Smooth muscle cell (in vitro differentiated cells): ENCODE results near the gene EIF2D. TPM values are rescaled to one million over a fixed set of nuclear protein-coding genes. Genes with fewer than 3 reads are reported as not detected.

Experiments used
- DNase-seq: peaks from one replicate; lab custom pipeline; 2025; ENCODE audit not compliant: unreplicated experiment; lab: John Stamatoyannopoulos, UW
- H2AFZ ChIP-seq: fragments of 200-600 bp; sonication (generic); 2 replicates; pipeline ENCODE4 v1.6.0; 2016; ENCODE audit warnings: antibody characterized with exemption, low read depth, mild to moderate bottlenecking
- H3F3A ChIP-seq: fragments of 200-600 bp; sonication (generic); 2 replicates; pipeline ENCODE4 v1.6.0; 2017; ENCODE audit warnings: antibody characterized with exemption, low read depth
- H3K27ac ChIP-seq: fragments of 200-600 bp; sonication (generic); 2 replicates; pipeline ENCODE4 v1.5.1; 2016; ENCODE audit warnings: low read depth, mild to moderate bottlenecking
- H3K27me3 ChIP-seq: fragments of 200-600 bp; sonication (generic); 2 replicates; pipeline ENCODE4 v1.6.1; 2016; ENCODE audit warnings: low read depth, mild to moderate bottlenecking
- H3K36me3 ChIP-seq: fragments of 200-600 bp; sonication (generic); 2 replicates; pipeline ENCODE4 v1.5.1; 2016; ENCODE audit warnings: low read depth
- H3K4me1 ChIP-seq: fragments of 200-600 bp; sonication (generic); 2 replicates; pipeline ENCODE4 v1.5.1; 2016; ENCODE audit warnings: low read depth
- H3K4me2 ChIP-seq: fragments of 200-600 bp; sonication (generic); 2 replicates; pipeline ENCODE4 v1.6.0; 2016; ENCODE audit warnings: mild to moderate bottlenecking
- H3K4me3 ChIP-seq: fragments of 200-600 bp; sonication (generic); 2 replicates; pipeline ENCODE4 v1.5.1; 2016; ENCODE audit warnings: mild to moderate bottlenecking
- H3K79me2 ChIP-seq: fragments of 200-600 bp; sonication (generic); 2 replicates; pipeline ENCODE4 v1.6.0; 2016; ENCODE audit warnings: low read depth, mild to moderate bottlenecking
- H3K9ac ChIP-seq: fragments of 200-600 bp; sonication (generic); 2 replicates; pipeline ENCODE4 v1.6.0; 2016; ENCODE audit warnings: low read depth
- H3K9me3 ChIP-seq: fragments of 200-600 bp; sonication (generic); replicated peaks from 2 replicates; pipeline ENCODE4 v1.5.1; 2016; ENCODE audit warnings: low read depth
- H4K20me1 ChIP-seq: fragments of 200-600 bp; sonication (generic); 2 replicates; pipeline ENCODE4 v1.6.0; 2016; ENCODE audit warnings: low read depth
- WGBS: methylation state at CpG from one replicate; pipeline ENCODE4 v1.1.7; 2016; ENCODE audit warnings: low lambda C conversion rate; 5-methylcytosine and 5-hydroxymethylcytosine counted together
- polyA plus RNA-seq: library from polyadenylated mRNA; unstranded; fragments of >200 nt; fragmentation: Nextera tagmentation; extraction: Ambion mirVana; gene quantifications from 2 replicates; pipeline ENCODE4 v1.2.1, GENCODE V29; 2016
- total RNA-seq: library from RNA; depleted of rRNA; stranded (reverse); fragments of >200 nt; gene quantifications from 2 replicates; pipeline ENCODE4 v1.2.3, GENCODE V29; 2014
- TF ChIP-seq, protein P1 (sequence below): fragments of 200-600 bp; sonication (generic); IDR thresholded peaks from 2 replicates; pipeline ENCODE4 v1.5.1; 2017; ENCODE audit warnings: borderline replicate concordance, mild to moderate bottlenecking, antibody characterized with exemption; ENCODE audit not compliant: insufficient read depth, poor library complexity, severe bottlenecking

The EIF2D gene
- total and polyA plus RNA-seq, 2 experiments from 2014 or later = 22.8 to 28.9 TPM

DNA sequence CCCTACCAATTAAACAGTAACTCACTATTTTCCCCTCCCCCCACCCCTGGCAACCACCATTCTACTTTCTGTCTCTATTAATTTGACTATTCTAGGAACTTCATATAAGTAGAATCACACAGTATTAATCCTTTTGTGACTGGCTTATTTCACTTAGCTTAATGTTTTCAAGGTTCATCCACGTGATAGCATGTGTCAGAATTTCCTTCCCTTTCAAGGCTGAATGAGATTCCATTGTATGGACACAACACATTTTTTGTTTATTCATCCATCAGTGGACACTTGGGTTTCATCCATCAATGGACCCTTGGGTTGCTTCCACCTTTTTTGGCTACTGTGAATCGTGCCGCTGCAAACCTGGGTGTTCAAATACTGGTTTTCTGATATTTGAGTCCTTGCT is 41.7 kb downstream of the EIF2D start:
- H3K4me3 ChIP-seq = no peak overlapping the region
- WGBS = 98% methylated on average over 3 of the region's 3 CpGs
- no peak overlapping the region for H3K4me2 ChIP-seq
- no peak overlapping the region for H3K27ac ChIP-seq
- DNase-seq = no peak
- no peaks in the 10 kb centered on the region for H3K27me3 ChIP-seq
- no peaks in the 10 kb centered on the region for H3K79me2 ChIP-seq
- no peaks in the 10 kb centered on the region for H4K20me1 ChIP-seq
- TF ChIP-seq, protein P1, sequence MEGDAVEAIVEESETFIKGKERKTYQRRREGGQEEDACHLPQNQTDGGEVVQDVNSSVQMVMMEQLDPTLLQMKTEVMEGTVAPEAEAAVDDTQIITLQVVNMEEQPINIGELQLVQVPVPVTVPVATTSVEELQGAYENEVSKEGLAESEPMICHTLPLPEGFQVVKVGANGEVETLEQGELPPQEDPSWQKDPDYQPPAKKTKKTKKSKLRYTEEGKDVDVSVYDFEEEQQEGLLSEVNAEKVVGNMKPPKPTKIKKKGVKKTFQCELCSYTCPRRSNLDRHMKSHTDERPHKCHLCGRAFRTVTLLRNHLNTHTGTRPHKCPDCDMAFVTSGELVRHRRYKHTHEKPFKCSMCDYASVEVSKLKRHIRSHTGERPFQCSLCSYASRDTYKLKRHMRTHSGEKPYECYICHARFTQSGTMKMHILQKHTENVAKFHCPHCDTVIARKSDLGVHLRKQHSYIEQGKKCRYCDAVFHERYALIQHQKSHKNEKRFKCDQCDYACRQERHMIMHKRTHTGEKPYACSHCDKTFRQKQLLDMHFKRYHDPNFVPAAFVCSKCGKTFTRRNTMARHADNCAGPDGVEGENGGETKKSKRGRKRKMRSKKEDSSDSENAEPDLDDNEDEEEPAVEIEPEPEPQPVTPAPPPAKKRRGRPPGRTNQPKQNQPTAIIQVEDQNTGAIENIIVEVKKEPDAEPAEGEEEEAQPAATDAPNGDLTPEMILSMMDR = no peak
- H3K36me3 ChIP-seq = no peaks in the 10 kb centered on the region
- H3K9ac ChIP-seq = no peak overlapping the region
- H3K4me1 ChIP-seq = no peaks in the 10 kb centered on the region
- no peaks in the 10 kb centered on the region for H3K9me3 ChIP-seq
- H2AFZ ChIP-seq = no peak overlapping the region
- no peaks in the 10 kb centered on the region for H3F3A ChIP-seq

DNA sequence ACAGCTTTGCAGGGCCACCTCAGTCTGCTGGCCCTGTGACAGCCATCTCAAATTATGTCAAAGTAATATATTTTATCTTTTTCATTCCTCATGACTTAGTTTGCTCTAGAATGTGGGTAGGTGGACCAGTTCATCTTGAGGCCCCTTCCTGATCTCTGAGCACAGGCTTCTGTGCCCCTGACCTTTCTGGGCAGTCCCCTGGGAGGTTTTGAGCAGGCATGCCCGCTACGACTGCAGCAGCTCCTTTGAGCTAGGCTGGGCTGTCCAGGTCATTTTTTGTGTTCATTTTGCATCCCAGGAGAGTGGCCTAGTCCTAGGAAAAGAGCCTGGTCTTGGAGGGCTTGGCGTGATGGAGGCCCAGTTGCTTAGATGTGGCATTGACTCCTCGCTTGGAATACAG is 42.7 kb downstream of the EIF2D start:
- no peak overlapping the region for H2AFZ ChIP-seq
- TF ChIP-seq, protein P1 = no peak
- H3K4me1 ChIP-seq = no peaks in the 10 kb centered on the region
- no peak for DNase-seq
- no peaks in the 10 kb centered on the region for H3K79me2 ChIP-seq
- H4K20me1 ChIP-seq = no peaks in the 10 kb centered on the region
- 94% methylated on average over 4 of the region's 4 CpGs for WGBS
- H3F3A ChIP-seq = no peaks in the 10 kb centered on the region
- no peaks in the 10 kb centered on the region for H3K9me3 ChIP-seq
- H3K36me3 ChIP-seq = no peaks in the 10 kb centered on the region
- H3K4me2 ChIP-seq = no peak overlapping the region
- H3K27me3 ChIP-seq = no peaks in the 10 kb centered on the region
- H3K4me3 ChIP-seq = no peak overlapping the region
- H3K9ac ChIP-seq = no peak overlapping the region
- H3K27ac ChIP-seq = no peak overlapping the region

DNA sequence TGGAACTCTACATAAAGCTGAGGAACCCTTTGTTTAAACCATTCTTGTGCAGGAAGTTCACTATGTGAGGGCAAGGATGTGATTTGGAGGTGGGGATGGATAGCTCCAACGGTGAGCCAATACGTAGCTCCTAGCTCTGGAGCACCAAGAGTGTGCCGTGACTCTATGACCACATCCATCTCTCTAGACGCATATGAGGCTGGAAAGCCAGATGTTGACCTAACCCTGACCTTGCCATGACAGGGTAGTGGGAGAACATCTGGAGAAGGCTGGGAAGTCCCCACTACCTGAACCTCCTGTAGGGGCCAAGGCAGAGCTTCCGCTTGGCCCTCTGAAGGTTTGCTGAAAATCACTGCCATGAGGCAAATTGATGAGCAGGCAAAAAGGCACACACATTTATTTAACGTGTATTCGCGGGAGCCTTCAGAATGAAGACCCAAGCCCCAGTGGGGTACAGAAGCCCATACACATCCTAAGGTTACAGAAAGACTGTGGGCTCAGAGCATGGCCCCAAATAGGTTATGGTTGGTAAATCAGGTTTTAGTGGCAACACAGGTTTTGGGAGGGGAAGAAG is 43.4 kb downstream of the EIF2D start:
- Histone ChIP-seq H4K20me1 (no peaks in the 10 kb centered on the region), H3K79me2 (no peaks in the 10 kb centered on the region), H3K36me3 (no peaks in the 10 kb centered on the region), H3K27me3 (no peaks in the 10 kb centered on the region), H3K9ac (no peak overlapping the region), H3K4me3 (no peak overlapping the region), H3K4me2 (no peak overlapping the region), H3K4me1 (no peaks in the 10 kb centered on the region), H3K9me3 (no peaks in the 10 kb centered on the region), H2AFZ (no peak overlapping the region), H3F3A (no peaks in the 10 kb centered on the region), H3K27ac (no peak overlapping the region)
- DNase-seq = no peak
- WGBS = 94% methylated on average over 8 of the region's 8 CpGs
- TF ChIP-seq, protein P1 = no peak

DNA sequence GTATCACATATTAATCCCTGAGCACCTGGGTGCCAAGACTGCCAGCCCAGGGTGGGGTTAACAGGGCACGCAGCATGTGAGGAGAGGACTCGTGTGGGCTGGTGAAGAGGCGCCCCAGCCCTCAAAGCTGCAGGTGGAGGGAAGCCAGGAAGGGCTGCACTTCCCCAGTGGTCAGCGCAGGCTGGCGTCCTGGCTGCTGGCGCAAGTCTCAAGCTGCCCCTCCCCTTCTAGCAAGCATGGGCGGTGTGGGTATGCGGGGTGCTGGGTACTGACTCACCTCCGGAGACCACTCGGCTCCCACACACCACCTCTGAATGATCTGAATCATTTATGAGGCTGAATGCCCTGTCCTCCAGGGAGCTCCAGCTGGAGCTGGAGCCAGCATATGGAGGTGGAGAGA is 44.0 kb downstream of the EIF2D start:
- Histone ChIP-seq H3K4me3 (no peak overlapping the region), H4K20me1 (no peaks in the 10 kb centered on the region), H3F3A (no peaks in the 10 kb centered on the region), H3K4me1 (no peaks in the 10 kb centered on the region), H3K36me3 (no peaks in the 10 kb centered on the region), H2AFZ (no peak overlapping the region), H3K9ac (no peak overlapping the region), H3K4me2 (no peak overlapping the region), H3K27ac (no peak overlapping the region), H3K79me2 (no peaks in the 10 kb centered on the region), H3K27me3 (no peaks in the 10 kb centered on the region), H3K9me3 (no peaks in the 10 kb centered on the region)
- TF ChIP-seq, protein P1 = no peak
- no peak for DNase-seq
- WGBS = 91% methylated on average over 10 of the region's 10 CpGs
